SK-N-SH (cell line): ENCODE measurements around the gene MYH6.

Experiments used
- CTCF ChIP-seq: fragments of 200-600 bp; sonication (generic); IDR thresholded peaks from 2 replicates; pipeline ENCODE4 v1.6.1; 2017; ENCODE audit warnings: antibody characterized with exemption, mild to moderate bottlenecking, moderate library complexity
- EP300 ChIP-seq, 2 experiments: IDR thresholded peaks; 2 replicates each; pipeline versions ENCODE4 v1.4.0 to v1.6.1; 2012; ENCODE audit warnings: borderline replicate concordance in 1 of 2, low read depth in 1 of 2, low read length in 1 of 2
- EZH2phosphoT487 ChIP-seq: fragments of 200-600 bp; sonication (generic); IDR thresholded peaks from 2 replicates; pipeline ENCODE4 v1.6.1; 2017; ENCODE audit warnings: low read depth, mixed run types, mild to moderate bottlenecking, antibody characterized with exemption, moderate library complexity, borderline replicate concordance
- MAX ChIP-seq: IDR thresholded peaks from 2 replicates; pipeline ENCODE4 v1.4.0; 2012; ENCODE audit warnings: low read depth
- MEF2A ChIP-seq: IDR thresholded peaks from 2 replicates; pipeline ENCODE4 v1.4.0; 2012; ENCODE audit warnings: low read depth, borderline replicate concordance
- PBX3 ChIP-seq: IDR thresholded peaks from 2 replicates; pipeline ENCODE4; 2012
- POLR2AphosphoS5 ChIP-seq: IDR thresholded peaks from 2 replicates; pipeline ENCODE4 v1.6.1; 2012; ENCODE audit warnings: low read depth, low read length
- RAD21 ChIP-seq: IDR thresholded peaks from 2 replicates; pipeline ENCODE4 v1.6.1; 2012; ENCODE audit warnings: mild to moderate bottlenecking, low read length
- REST ChIP-seq: IDR thresholded peaks from 2 replicates; pipeline ENCODE4 v1.6.1; 2012; ENCODE audit warnings: mild to moderate bottlenecking, low read depth, low read length, moderate library complexity
- RFX5 ChIP-seq: IDR thresholded peaks from 2 replicates; pipeline ENCODE4 v1.6.1; 2012; ENCODE audit warnings: mild to moderate bottlenecking, improper control_type of control experiment, low read length
- TAF1 ChIP-seq: IDR thresholded peaks from 2 replicates; pipeline ENCODE4 v1.6.1; 2012; ENCODE audit warnings: low read depth, mild to moderate bottlenecking, low read length, moderate library complexity, borderline replicate concordance
- USF2 ChIP-seq: fragments of 150-350 bp; IDR thresholded peaks from 2 replicates; pipeline ENCODE4 v1.6.1; 2017; ENCODE audit warnings: antibody characterized with exemption, low read length, low read depth, borderline replicate concordance

GRCh38 chr14:23443411-23443812 lies 35.3 kb upstream of the MYH6 start:
- TF ChIP-seq CTCF (no peak), REST (no peak), PBX3 (no peak), MAX (no peak), TAF1 (no peak), POLR2AphosphoS5 (no peak), RFX5 (no peak), MEF2A (no peak), EZH2phosphoT487 (no peak), EP300 (IDR thresholded peaks at IDR 0.05; ENCODE audit: borderline replicate concordance in 1 of 2, low read depth in 1 of 2, low read length in 1 of 2) (no peak), USF2 (no peak), RAD21 (no peak)
